Fibroblast of pulmonary artery (primary cell): Measurements from ENCODE around the gene SLC23A2.
A peak's percentile ranks its signal among the peaks of the same experiment; 100 is the strongest.
"Not testable (repeated sequence)": the region's sequence is repeated elsewhere in the genome, so short reads cannot be mapped to it uniquely, and the experiment has no call there.

ENCODE experiments used
- DNase-seq: peaks from one replicate; pipeline ENCODE4 v3.0.0-alpha.2; 2010; ENCODE audit warnings: low read depth
- H3K4me3 ChIP-seq: replicated peaks from 2 replicates; pipeline ENCODE4 v1.5.1; 2011; ENCODE audit warnings: low read depth, mild to moderate bottlenecking, control low read depth, low read length, moderate library complexity
- CTCF ChIP-seq: IDR thresholded peaks from 2 replicates; pipeline ENCODE4 v1.5.1; 2011; ENCODE audit warnings: mild to moderate bottlenecking, control low read depth, low read length, inconsistent platforms; ENCODE audit errors: missing control alignments

The SLC23A2 gene

GRCh38 chr20:4987130-4987529 is 14.2 kb downstream of the SLC23A2 start:
- TF ChIP-seq CTCF: no peak
- H3K4me3 ChIP-seq: no peak overlapping the region

GRCh38 chr20:4985658-4986057 is 15.7 kb downstream of the SLC23A2 start:
- no peak for TF ChIP-seq CTCF
- no peak for DNase-seq
- no peak overlapping the region for H3K4me3 ChIP-seq

More at GRCh38 chr20:4987130-4987529, 14.2 kb downstream of the SLC23A2 start:
- no peak for DNase-seq

GRCh38 chr20:4982281-4982680 is 19.0 kb downstream of the SLC23A2 start:
- no peak for TF ChIP-seq CTCF
- no peak overlapping the region for H3K4me3 ChIP-seq
- no peak for DNase-seq

- DNase-seq: no peak
- TF ChIP-seq CTCF: no peak
- H3K4me3 ChIP-seq: no peak overlapping the region
Observed at GRCh38 chr20:4979841-4980410, 21.4 kb downstream of the SLC23A2 start.

- TF ChIP-seq CTCF: no peak
- H3K4me3 ChIP-seq: no peak overlapping the region
- peak; percentile 31 for DNase-seq
Observed at GRCh38 chr20:4978050-4978918, 23.0 kb downstream of the SLC23A2 start.

GRCh38 chr20:4976014-4976413 is 25.3 kb downstream of the SLC23A2 start:
- DNase-seq: not testable (repeated sequence)

GRCh38 chr20:4973330-4974097 is 27.8 kb downstream of the SLC23A2 start:
- peak overlapping the region; percentile 39 for H3K4me3 ChIP-seq
- DNase-seq: peak; percentile 76
- no peak for TF ChIP-seq CTCF

More at GRCh38 chr20:4976014-4976413, 25.3 kb downstream of the SLC23A2 start:
- H3K4me3 ChIP-seq: not testable (repeated sequence)
